Testis (tissue), 3 donors: ENCODE results near the gene MCRS1. TPM values are rescaled to one million over a fixed set of nuclear protein-coding genes. Genes with fewer than 3 reads are reported as not detected.

Experiments
- DNase-seq: peaks from one replicate; pipeline ENCODE4 v3.0.0-alpha.2; 2019
- H3K27ac ChIP-seq, 2 donors: fragments of 200-600 bp; sonication (generic); one replicate each; pipeline ENCODE4 v1.5.1; 2019
- H3K27me3 ChIP-seq: fragments of 200-600 bp; sonication (generic); one replicate; pipeline ENCODE4 v1.5.1; 2019
- H3K36me3 ChIP-seq: fragments of 200-600 bp; sonication (generic); one replicate; pipeline ENCODE4 v1.5.1; 2017; ENCODE audit warnings: low read depth; ENCODE audit errors: missing control alignments
- H3K4me1 ChIP-seq: fragments of 200-600 bp; sonication (generic); one replicate; pipeline ENCODE4 v1.5.1; 2019
- H3K4me3 ChIP-seq, 2 donors: fragments of 200-600 bp; sonication (generic); one replicate each; pipeline ENCODE4 v1.5.1; 2017 to 2019
- H3K9me3 ChIP-seq: fragments of 200-600 bp; sonication (generic); one replicate; pipeline ENCODE4 v1.5.1; 2017
- CTCF ChIP-seq, 3 experiments: fragments of 450-650 bp in 2 of 3; fragments of 200-600 bp in 1 of 3; sonication (generic) in 1 of 3; IDR thresholded peaks; one replicate each; pipeline ENCODE4 v1.5.1; 2016 to 2019; ENCODE audit warnings: antibody characterized with exemption in 3 of 3, mild to moderate bottlenecking in 2 of 3, moderate library complexity in 1 of 3
- POLR2A ChIP-seq: fragments of 450-650 bp; IDR thresholded peaks from one replicate; pipeline ENCODE4 v1.6.1; 2017; ENCODE audit warnings: antibody characterized with exemption, mild to moderate bottlenecking, moderate library complexity
- WGBS, 2 donors: methylation state at CpG; one replicate each; pipeline ENCODE4 v1.1.5; 2018; 5-methylcytosine and 5-hydroxymethylcytosine counted together
- intact Hi-C: fragments of 100-400 bp; cut with DNase I; formaldehyde crosslinking; loops from one replicate; pipeline ENCODE4 v1.15.1; 2023; ENCODE audit warnings: low total_unique reads
- polyA plus RNA-seq: library from polyadenylated mRNA; stranded (reverse); fragments of 350-450 nt; fragmentation: Illumina TruSeq; extraction: RNeasy Lipid Tissue Mini Kit (QIAGEN cat#74804); gene quantifications from one replicate; pipeline ENCODE4 v1.2.3, GENCODE V29; 2014; ENCODE audit warnings: low read depth, low replicate concordance; ENCODE audit not compliant: insufficient read depth
- total RNA-seq, 2 donors: library from RNA; depleted of rRNA; stranded (reverse); fragments of >200 nt; gene quantifications; one replicate each; pipeline ENCODE4 v1.2.3, GENCODE V29; 2016

MCRS1 gene
- total and polyA plus RNA-seq, 3 donors from 2014 or later, result 95.8 to 105 (median 104) TPM

- Histone ChIP-seq H3K4me3 (no peak overlapping the region), H3K4me1 (peaks cover 12% of the 10 kb centered on the region), H3K27me3 (no peaks in the 10 kb centered on the region), H3K36me3 (no peaks in the 10 kb centered on the region), H3K27ac (no peak overlapping the region), H3K9me3 (no peaks in the 10 kb centered on the region)
- TF ChIP-seq POLR2A, result no peak
- TF ChIP-seq CTCF (IDR thresholded peaks at IDR 0.05), result no peak
- intact Hi-C loops, result no loop called here
- 93 to 95% methylated on average over 12 of the region's 12 CpGs for WGBS, 2 donors
- DNase-seq, result no peak
Measured at GRCh38 chr12:49565406-49566265, 2.3 kb downstream of the MCRS1 start.

- TF ChIP-seq POLR2A, result no peak
- TF ChIP-seq CTCF (IDR thresholded peaks at IDR 0.05), result no peak
- no peak overlapping the region for H3K4me3 ChIP-seq
- 78 to 88% methylated on average over 6 to 8 of the region's 8 CpGs for WGBS, 2 donors
- no peaks in the 10 kb centered on the region for H3K36me3 ChIP-seq
- no peaks in the 10 kb centered on the region for H3K9me3 ChIP-seq
- no peak for DNase-seq
- H3K4me1 ChIP-seq, result peaks cover 12% of the 10 kb centered on the region
- H3K27ac ChIP-seq, result no peak overlapping the region
- H3K27me3 ChIP-seq, result no peaks in the 10 kb centered on the region
- intact Hi-C loops, result no loop called here
Measured at GRCh38 chr12:49564686-49565405, 3.1 kb downstream of the MCRS1 start.

GRCh38 chr12:49563951-49564685, 3.8 kb downstream of the MCRS1 start:
- intact Hi-C loops, result no loop called here
- no peak overlapping the region for H3K4me3 ChIP-seq
- DNase-seq, result no peak
- TF ChIP-seq CTCF (IDR thresholded peaks at IDR 0.05) (no peak), POLR2A (no peak)
- H3K4me1 ChIP-seq, result peaks cover 12% of the 10 kb centered on the region
- no peaks in the 10 kb centered on the region for H3K27me3 ChIP-seq
- WGBS, 2 donors, result 93% methylated on average over 13 to 14 of the region's 14 CpGs
- no peaks in the 10 kb centered on the region for H3K36me3 ChIP-seq
- H3K9me3 ChIP-seq, result no peaks in the 10 kb centered on the region
- H3K27ac ChIP-seq, result no peak overlapping the region

- no peak for DNase-seq
- Histone ChIP-seq H3K27ac (no peak overlapping the region), H3K27me3 (no peaks in the 10 kb centered on the region), H3K9me3 (no peaks in the 10 kb centered on the region), H3K36me3 (no peaks in the 10 kb centered on the region), H3K4me1 (peaks cover 12% of the 10 kb centered on the region), H3K4me3 (no peak overlapping the region)
- intact Hi-C loops, result no loop called here
- 95 to 97% methylated on average over 6 of the region's 6 CpGs for WGBS, 2 donors
- TF ChIP-seq POLR2A (no peak), CTCF (IDR thresholded peaks at IDR 0.05) (no peak)
Measured at GRCh38 chr12:49562831-49563230, 5.1 kb downstream of the MCRS1 start.
